ENCODE results near the gene GALK1. TPM values are rescaled to one million over a fixed set of nuclear protein-coding genes. Genes with fewer than 3 reads are reported as not detected.

Gene GALK1
- total RNA-seq, 1 donor from 2014 or later: 90.9 TPM

DNA sequence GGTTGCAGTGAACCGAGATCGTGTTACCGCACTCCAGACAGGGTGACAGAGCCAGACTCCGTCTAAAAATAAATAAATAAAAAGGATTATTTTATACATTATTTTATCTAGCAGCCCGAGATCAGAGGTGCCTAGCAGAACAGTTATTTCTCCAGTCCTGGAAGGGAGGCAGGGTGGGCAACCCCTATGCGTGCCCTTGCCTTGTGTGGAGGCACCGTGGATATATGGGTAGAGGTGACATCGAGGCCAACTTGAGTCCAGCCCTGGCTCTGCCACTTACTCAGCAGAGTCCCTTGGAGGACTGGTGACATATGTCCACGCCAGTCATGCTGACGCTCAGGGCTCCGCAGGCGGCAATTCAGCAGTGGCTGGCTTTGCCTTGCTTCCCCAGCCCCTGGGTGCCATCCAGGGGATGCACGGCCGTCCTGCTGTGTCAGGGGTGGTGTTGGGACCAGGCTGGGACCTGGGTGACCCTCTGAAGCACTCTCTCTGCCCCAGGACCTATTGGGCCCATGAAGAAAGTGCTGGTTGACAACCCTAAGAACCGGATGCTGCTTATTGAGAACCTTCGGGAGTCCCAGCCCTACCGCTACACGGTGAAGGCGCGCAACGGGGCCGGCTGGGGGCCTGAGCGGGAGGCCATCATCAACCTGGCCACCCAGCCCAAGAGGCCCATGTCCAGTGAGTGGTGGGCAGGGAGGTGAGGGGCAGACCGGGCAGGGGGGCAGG, 13.2 kb downstream of the GALK1 start:
- no peak for DNase-seq (ENCODE audit: low spot score)
- ATAC-seq: no peak

- DNase-seq (ENCODE audit: low spot score): no peak
- ATAC-seq: no peak
Observed at GRCh38 chr17:75750661-75751423, 14.2 kb downstream of the GALK1 start.

GRCh38 chr17:75749545-75750389, 15.2 kb downstream of the GALK1 start:
- DNase-seq (ENCODE audit: low spot score): peak; percentile 84

GRCh38 chr17:75748706-75749105, 16.3 kb downstream of the GALK1 start:
- ATAC-seq: no peak
- DNase-seq (ENCODE audit: low spot score): no peak

More at GRCh38 chr17:75749545-75750389, 15.2 kb downstream of the GALK1 start:
- peak; percentile 58 for ATAC-seq

- no peak for DNase-seq (ENCODE audit: low spot score)
- no peak for ATAC-seq
Observed at GRCh38 chr17:75743625-75744206, 21.3 kb downstream of the GALK1 start.

- ATAC-seq: no peak
- no peak for DNase-seq (ENCODE audit: low spot score)
Observed at GRCh38 chr17:75742337-75742736, 22.7 kb downstream of the GALK1 start.

- ATAC-seq (no peak), DNase-seq (ENCODE audit: low spot score) (no peak)
Observed at GRCh38 chr17:75740631-75741077, 24.3 kb downstream of the GALK1 start.

GRCh38 chr17:75740215-75740614, 24.8 kb downstream of the GALK1 start:
- ATAC-seq (no peak), DNase-seq (ENCODE audit: low spot score) (no peak)

DNA sequence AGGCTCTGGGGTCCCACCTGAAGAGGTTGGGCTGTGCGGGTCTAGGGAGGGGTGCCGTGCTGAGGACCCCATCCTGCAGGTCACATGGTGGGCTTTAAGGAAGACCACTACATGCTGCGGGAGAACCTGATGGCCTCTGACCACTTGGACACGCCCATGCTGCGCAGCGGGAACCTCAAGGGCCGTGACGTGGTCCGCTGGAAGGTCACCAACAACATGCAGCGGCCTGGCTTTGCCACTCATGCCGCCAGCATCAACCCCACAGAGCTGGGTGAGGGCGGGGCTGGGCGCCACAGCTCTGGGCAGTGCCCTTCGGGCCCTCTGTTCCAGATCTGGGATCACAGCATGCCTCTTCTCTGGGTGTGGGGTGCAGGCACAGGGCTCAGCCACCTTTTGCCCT, 25.2 kb downstream of the GALK1 start:
- DNase-seq (ENCODE audit: low spot score): no peak

GRCh38 chr17:75739174-75739573, 25.8 kb downstream of the GALK1 start:
- no peak for DNase-seq (ENCODE audit: low spot score)
- no peak for ATAC-seq

More for the DNA sequence above, 25.2 kb downstream of the GALK1 start:
- ATAC-seq: no peak

GRCh38 chr17:75738218-75738802, 26.7 kb downstream of the GALK1 start:
- peak; percentile 27 for ATAC-seq
- no peak for DNase-seq (ENCODE audit: low spot score)

DNA sequence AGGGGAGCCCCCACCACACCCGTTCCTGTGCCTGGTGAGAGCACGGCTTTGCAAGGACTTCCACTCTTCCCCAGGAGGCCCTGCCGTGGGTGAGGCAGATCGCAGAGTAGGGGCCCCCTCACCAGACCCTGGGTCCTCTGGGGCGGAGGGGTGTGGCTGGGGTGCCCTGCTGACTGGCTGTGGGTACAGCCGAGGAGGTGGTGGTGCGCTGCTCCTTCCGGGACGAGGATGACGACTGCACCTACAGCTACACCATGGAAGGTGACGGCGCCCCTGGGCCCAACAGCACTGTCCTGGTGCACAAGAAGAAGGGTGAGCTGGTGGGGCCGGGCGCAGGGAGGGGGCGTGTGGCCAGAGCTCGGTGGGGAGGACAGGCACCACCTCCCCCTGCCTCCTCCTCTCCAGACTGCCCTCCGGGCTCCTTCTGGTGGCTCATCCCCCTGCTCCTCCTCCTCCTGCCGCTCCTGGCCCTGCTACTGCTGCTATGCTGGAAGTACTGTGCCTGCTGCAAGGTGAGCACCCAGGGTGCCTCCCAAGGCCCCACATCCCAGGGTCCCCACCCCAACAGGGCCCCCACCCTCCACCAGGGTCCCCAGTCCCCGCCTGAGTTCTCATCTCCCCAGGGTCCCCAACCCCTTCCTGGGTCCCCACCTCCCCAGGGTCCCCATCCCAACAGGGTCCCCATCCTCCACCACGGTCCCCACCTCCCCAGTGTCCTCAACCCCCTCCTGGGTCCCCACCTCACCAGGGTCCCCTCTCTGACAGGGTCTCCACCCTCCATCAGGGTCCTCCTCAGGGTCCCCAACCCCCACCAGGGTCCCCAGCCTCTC, 27.6 kb downstream of the GALK1 start:
- ATAC-seq (no peak), DNase-seq (ENCODE audit: low spot score) (no peak)

- ATAC-seq (no peak), DNase-seq (ENCODE audit: low spot score) (no peak)
Observed at GRCh38 chr17:75736173-75736835, 28.7 kb downstream of the GALK1 start.

DNA sequence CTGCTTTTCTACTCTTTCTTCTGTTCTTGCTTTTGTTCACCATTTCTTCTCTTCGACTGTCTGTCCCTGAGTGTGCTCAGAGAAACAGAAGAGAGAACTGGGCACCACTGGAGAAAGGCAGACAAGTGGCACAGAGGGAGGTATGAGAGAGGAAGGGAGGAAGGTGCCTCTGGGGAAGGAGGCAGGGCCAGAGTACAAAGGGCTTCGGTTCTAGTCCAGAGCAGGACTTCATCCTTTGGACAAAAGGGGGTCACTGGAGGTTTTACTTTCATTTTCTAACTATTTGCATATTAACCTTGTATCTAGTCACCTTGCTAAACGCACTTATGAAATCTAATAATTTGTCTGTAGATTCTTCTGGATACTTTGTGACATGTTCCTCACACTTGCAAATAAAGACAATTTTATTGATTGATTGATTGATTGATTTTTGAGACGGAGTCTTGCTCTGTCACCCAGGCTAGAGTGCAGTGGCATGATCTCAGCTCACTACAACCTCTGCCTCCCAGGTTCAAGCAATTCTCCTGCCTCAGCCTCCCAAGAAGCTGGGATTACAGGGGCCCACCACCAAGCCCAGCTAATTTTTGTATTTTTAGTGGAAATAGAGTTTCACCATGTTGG, 30.2 kb downstream of the GALK1 start:
- ATAC-seq (peak; percentile 83), DNase-seq (ENCODE audit: low spot score) (no peak)

DNA sequence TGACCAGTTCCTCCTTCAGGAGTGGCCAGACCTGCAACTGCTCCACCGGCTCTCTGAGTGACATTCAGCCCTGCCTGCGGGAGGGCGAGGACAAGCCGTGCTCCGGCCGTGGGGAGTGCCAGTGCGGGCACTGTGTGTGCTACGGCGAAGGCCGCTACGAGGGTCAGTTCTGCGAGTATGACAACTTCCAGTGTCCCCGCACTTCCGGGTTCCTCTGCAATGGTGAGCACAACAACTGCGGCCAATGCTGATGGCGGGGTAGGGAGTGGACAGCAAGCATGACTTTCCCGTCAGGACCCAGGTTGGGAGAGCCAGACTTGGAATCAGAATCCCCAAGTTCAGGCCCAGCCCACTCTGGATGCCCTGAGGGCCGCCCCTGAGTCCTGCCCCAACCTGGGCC, 31.5 kb downstream of the GALK1 start:
- no peak for ATAC-seq
- DNase-seq (ENCODE audit: low spot score): no peak

DNA sequence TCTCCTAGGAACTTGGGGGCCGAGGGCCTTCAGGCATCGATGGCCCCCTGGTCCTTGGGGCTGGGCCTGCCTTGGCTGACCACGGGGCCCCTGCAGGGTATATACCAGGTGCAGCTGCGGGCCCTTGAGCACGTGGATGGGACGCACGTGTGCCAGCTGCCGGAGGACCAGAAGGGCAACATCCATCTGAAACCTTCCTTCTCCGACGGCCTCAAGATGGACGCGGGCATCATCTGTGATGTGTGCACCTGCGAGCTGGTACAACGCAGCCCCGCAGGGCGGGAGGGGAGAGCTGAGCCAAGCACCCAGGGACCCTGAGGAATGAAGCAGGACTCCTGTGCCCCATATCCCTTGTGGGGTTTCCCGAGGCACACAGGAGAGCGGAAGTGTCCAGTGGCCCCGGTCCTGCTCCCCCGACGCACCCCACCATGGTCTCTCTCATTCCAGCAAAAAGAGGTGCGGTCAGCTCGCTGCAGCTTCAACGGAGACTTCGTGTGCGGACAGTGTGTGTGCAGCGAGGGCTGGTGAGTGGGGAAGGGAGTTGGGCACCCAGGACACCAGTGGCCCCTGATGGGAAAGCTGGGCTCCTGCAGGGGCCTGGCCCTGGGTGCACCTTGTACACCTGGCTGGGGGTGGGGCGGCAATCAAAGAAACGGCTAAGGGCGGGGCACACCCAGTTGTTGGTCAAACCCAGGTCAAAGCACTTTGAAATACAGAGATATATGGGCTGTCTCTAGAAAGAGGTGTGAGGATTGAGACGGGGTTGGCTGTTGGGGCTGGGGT, 33.1 kb downstream of the GALK1 start:
- no peak for DNase-seq (ENCODE audit: low spot score)
- ATAC-seq: no peak

- ATAC-seq (no peak), DNase-seq (ENCODE audit: low spot score) (no peak)
Observed at GRCh38 chr17:75731086-75731715, 33.8 kb downstream of the GALK1 start.

All from left lobe of liver (tissue), 2 donors.